ENCODE data around the gene LRP6. TPM values are rescaled to one million over a fixed set of nuclear protein-coding genes. Genes with fewer than 3 reads are reported as not detected.
"Not testable (repeated sequence)": the region's sequence is repeated elsewhere in the genome, so short reads cannot be mapped to it uniquely, and the experiment has no call there.

Gene LRP6
- total RNA-seq, 1 donor from 2014 or later, result 55.0 TPM

GRCh38 chr12:12265571-12266388 lies 1.1 kb downstream of the LRP6 start:
- DNase-seq (ENCODE audit: low read depth in 2 of 2), result peak; percentile 56 to 70

DNA sequence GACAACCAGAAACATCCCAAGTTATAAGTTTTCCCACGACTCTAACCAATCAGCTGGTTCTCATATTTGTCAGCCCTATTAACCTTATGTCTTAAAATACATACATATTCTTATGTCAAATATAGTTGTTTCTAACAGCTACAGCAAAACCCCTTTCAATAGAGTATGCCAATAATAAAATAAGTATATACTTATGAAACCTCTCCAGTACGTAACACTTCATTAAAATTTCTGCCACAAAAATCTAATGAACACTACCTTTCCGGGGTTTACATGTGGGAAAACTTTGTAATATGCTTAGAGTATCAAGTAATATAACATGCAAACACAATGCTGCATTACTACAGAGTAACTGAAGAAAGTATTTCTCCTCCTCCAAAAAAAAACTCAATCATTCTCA lies 1.8 kb downstream of the LRP6 start:
- no peak for DNase-seq (ENCODE audit: low read depth in 2 of 2)

DNA sequence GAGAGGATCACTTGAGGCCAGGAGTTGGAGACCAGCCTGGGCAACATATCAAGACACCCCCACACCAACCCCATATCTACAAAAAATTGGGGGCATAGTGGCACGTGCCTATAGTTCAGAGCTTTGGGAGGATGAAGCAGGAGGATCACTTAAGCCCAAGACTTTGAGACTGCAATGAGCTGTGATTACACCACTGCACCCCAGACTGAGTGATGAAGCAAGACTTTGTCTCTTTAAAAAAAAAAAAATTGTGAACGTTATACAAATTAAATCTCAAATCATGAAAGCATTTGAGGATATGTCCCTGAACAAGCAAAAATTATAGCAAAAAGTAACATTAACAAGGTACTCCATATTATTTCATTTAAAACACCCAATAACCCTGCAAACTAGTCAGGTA lies 2.9 kb downstream of the LRP6 start:
- DNase-seq (ENCODE audit: low read depth in 2 of 2), result no peak

DNA sequence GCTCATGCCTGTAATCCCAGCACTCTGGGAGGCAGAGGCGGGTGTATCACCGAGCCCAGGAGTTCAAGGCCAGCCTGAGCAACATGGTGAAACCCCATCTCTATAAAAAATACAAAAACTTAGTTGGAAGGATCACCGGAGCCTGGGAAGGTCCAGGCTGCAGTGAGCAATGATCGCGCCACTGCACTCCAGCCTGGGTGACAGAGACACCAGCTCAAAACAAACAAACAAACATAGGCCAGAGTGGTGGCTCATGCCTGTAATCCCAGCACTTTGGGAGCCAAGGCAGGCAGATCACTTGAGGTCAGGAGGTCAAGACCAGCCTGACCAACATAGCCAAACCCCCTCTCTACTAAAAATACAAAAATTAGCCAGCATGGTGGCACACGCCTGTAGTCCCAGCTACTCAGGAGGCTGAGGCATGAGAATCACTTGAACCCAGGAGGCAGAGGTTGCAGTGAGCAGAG lies 10.5 kb downstream of the LRP6 start:
- not testable (repeated sequence) for DNase-seq (ENCODE audit: low read depth in 2 of 2)

- DNase-seq (ENCODE audit: low read depth in 2 of 2), result no peak
These were observed 12.3 kb downstream of the LRP6 start for GRCh38 chr12:12254553-12254952.

GRCh38 chr12:12249216-12250050 lies 17.4 kb downstream of the LRP6 start:
- no peak for DNase-seq (ENCODE audit: low read depth in 2 of 2)

DNA sequence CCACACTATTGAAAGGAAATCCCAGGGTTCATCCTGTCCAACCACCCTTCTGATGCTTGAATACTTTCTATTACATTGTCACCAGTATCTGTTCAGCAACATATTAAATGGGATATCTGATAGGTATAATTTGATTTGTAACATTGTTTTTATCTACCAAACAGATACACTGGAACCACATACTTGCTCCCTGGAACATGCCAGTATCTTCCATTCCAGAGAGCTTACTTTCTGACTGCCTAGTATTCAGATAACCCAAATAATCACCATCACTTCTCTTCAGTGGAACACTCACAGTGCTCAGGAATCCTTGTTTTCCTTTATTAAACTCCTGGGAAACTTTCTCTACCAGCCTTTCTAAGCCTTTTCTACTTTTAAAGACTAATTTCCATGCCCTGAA lies 19.3 kb downstream of the LRP6 start:
- peak in 1 of 2 donors; percentile 28 for DNase-seq (ENCODE audit: low read depth in 2 of 2)

GRCh38 chr12:12244341-12244740 lies 22.5 kb downstream of the LRP6 start:
- no peak for DNase-seq (ENCODE audit: low read depth in 2 of 2)

- DNase-seq (ENCODE audit: low read depth in 2 of 2), result peak; percentile 21 to 35
These were observed 26.0 kb downstream of the LRP6 start for GRCh38 chr12:12240662-12241340.

DNA sequence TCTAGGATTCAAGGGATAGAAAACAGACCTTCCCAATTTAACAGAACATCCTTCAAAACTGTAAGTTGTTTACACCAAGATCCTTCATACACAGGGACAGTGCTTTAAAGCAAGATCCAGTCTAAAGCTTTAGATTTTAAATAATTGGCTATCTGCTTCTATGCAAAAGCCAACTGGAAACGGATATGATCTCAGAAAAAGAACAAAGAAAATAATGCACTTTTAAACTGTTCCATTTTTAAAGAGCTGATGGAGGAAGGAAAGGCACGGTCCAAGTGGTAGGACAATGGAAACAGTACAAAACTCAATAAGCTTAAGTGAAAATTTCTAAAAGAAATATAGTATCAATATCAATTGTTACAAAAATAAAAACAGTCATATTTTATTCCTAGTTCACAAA lies 27.7 kb downstream of the LRP6 start:
- peak; percentile 42 to 65 for DNase-seq (ENCODE audit: low read depth in 2 of 2)

- DNase-seq (ENCODE audit: low read depth in 2 of 2), result no peak
These were observed 28.2 kb downstream of the LRP6 start for GRCh38 chr12:12238605-12239004.

DNA sequence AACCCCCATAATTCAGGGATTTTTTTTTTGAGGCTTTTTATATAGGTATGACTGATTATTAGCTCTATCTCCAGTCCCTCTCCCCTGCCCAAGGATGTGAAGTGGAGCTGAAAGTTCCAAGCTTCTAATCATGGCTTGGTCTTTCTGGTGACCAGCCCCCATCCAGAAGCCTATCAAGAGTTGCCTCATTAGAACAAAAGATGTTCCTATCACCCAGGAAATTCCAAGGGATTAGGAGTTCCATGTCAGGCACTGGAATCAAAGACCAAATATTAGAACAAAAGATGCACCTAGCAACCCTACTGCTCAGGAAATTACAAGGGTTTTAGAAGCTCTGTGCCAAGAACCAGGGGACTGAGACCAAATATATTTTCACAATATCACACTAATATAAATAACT lies 29.9 kb downstream of the LRP6 start:
- no peak for DNase-seq (ENCODE audit: low read depth in 2 of 2)

DNA sequence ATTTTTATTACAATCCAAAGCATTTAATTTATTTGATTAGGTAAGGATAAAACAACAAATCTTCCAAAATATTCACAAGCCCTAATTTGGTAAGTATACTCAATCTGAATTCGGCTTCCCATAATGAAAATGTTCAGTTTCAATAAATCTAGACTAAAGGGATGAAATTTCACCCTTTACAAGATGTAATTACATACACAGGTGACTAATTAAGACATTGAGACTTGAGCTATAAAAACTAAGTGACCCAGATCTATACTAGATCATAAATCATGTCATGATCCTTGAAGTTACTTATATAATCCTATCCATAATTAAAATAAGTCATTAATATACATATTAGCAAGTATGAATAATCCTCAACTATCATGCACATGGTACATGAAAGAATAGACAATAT lies 36.6 kb downstream of the LRP6 start:
- no peak for DNase-seq (ENCODE audit: low read depth in 2 of 2)

DNA sequence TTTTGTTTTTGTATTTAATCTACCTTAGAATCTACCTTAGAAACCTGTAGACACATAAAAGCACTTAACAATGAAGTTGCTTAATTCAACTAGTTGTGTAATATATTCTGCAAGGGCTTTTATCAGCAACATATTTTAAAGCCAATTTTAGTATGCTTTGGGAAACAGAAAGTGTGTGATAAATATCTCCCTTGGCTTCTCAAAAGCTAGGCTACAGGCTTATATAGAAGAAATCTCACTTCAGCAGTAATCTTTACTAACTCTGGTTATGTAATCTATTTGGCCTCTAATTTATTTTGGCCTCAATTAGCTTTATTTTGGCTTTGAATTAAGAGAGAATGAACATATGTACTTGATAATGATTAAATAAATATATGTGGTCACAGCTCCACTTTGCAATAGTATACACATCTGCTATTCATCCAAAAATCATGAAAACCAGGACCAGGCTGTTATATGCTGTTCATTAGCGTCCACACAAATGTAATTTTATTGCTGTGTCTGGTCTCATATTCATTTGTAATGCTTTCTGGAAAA lies 37.2 kb downstream of the LRP6 start:
- no peak for DNase-seq (ENCODE audit: low read depth in 2 of 2)

- DNase-seq (ENCODE audit: low read depth in 2 of 2), result no peak
These were observed 38.4 kb downstream of the LRP6 start for GRCh38 chr12:12228402-12228801.

DNA sequence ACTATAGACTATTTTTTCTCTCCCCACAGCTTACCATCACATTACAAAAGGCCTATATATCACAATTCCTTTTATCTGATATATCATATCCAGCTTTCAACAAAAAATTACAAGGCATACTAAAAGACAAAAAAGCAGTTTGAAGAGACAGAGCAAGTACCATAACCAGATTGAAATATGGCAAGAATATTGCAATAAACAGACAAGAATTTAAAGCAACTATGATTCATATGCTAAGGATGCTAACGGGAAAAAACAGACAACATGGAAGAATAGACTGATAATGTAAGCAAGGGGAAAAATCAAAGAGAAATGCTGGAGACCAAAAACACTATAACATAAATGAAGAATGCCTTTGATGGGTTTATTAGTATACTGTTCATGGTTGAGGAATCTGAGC lies 40.7 kb downstream of the LRP6 start:
- no peak for DNase-seq (ENCODE audit: low read depth in 2 of 2)

DNA sequence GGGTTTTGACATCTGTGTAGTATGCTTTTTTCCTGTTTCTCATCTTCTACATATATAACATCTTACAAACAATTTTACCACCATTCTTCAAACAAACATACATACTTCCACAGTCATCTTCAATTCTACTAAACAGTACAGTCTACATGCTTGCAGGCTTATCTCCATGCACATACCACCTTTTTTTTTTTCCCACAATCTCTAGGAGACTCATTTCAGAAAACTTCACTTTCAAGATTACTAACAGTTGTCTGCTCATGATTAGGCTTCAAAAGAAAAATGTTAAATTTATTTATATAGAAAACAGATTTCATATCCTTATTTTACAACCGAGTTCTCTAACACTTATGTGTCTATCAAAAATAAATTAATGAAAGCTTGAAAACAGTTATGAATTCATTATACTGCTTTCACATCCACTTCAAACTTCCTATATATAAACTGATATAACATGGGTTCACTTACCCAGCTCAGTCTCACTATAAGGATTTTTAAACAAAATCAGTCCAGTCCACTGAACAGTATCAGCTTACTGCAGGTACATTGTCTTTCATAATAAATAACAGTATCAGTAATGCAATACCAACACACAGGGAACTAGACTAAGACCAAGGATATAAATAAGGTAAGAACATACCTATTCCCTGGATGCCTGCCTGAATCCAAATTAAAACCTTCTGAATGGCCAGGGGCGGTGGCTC lies 42.5 kb downstream of the LRP6 start:
- DNase-seq (ENCODE audit: low read depth in 2 of 2), result no peak

- no peak for DNase-seq (ENCODE audit: low read depth in 2 of 2)
These were observed 45.3 kb downstream of the LRP6 start for GRCh38 chr12:12221560-12221959.

DNA sequence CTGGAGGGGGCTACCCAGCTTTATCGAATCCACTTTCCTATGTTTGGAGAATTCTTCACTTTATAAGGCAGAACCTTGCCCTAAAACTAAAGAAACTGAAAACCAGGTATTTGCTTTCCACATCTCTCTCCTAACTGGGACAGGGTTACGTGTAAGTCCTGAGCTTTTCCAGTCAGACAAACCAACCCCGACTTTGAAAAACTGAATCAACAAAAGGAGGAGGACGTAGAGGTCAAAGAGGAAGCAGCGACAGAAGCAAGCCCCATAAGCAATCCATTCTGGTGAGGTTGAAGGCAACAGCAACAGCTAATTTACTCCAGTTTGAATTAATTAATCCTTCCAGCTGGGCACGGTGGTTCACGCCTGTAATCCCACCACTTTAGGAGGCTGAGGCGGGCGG lies 47.2 kb downstream of the LRP6 start:
- no peak for DNase-seq (ENCODE audit: low read depth in 2 of 2)

- DNase-seq (ENCODE audit: low read depth in 2 of 2), result no peak
These were observed 49.9 kb downstream of the LRP6 start for GRCh38 chr12:12217018-12217359.

- DNase-seq (ENCODE audit: low read depth in 2 of 2), result no peak
These were observed 50.4 kb downstream of the LRP6 start for GRCh38 chr12:12216349-12217017.

Measured in lung microvascular endothelial cell (primary cell).